ENCODE results near the gene ABLIM2.

ABLIM2 gene

GRCh38 chr4:8080754-8081065 lies 77.9 kb downstream of the ABLIM2 start:
- Histone ChIP-seq H3K27ac (ENCODE audit: low read length) (no peak overlapping the region), H3K9me2 (replicated peaks; ENCODE audit: insufficient read depth, low read length) (no peaks in the 10 kb centered on the region), H3K27me3 (replicated peaks; ENCODE audit: insufficient read depth, low read length) (peaks cover 92% of the 10 kb centered on the region), H3K36me3 (replicated peaks; ENCODE audit: insufficient read depth, low read length) (no peaks in the 10 kb centered on the region), H3K4me2 (ENCODE audit: low read depth, low read length) (no peak overlapping the region), H3K4me1 (ENCODE audit: low read length) (no peaks in the 10 kb centered on the region), H4K20me1 (ENCODE audit: insufficient read depth, low read length) (no peaks in the 10 kb centered on the region), H3K79me2 (ENCODE audit: low read length) (no peaks in the 10 kb centered on the region), H3K4me3 (ENCODE audit: low read length) (no peak overlapping the region), H3K9ac (ENCODE audit: low read length) (no peak overlapping the region), H3K9me3 (replicated peaks; ENCODE audit: insufficient read depth, low read length) (no peaks in the 10 kb centered on the region), H2AFZ (ENCODE audit: low read length) (no peak overlapping the region), H3F3A (ENCODE audit: insufficient read depth, low read length) (no peaks in the 10 kb centered on the region)
- no peak for TF ChIP-seq EZH2 (optimal IDR thresholded peaks at IDR 0.05; ENCODE audit: low read depth, low read length)
- TF ChIP-seq CTCF (IDR thresholded peaks at IDR 0.05; ENCODE audit: low read length), result no peak
- no peak for TF ChIP-seq EZH2phosphoT487 (IDR thresholded peaks at IDR 0.05; ENCODE audit: low read length)
- DNase-seq, result no peak

- H3F3A ChIP-seq (ENCODE audit: insufficient read depth, low read length), result no peaks in the 10 kb centered on the region
- no peaks in the 10 kb centered on the region for H3K36me3 ChIP-seq (replicated peaks; ENCODE audit: insufficient read depth, low read length)
- no peak overlapping the region for H2AFZ ChIP-seq (ENCODE audit: low read length)
- H3K79me2 ChIP-seq (ENCODE audit: low read length), result no peaks in the 10 kb centered on the region
- DNase-seq, result no peak
- TF ChIP-seq CTCF (IDR thresholded peaks at IDR 0.05; ENCODE audit: low read length), result no peak
- no peak for TF ChIP-seq EZH2 (optimal IDR thresholded peaks at IDR 0.05; ENCODE audit: low read depth, low read length)
- no peak for TF ChIP-seq EZH2phosphoT487 (IDR thresholded peaks at IDR 0.05; ENCODE audit: low read length)
- H3K9me2 ChIP-seq (replicated peaks; ENCODE audit: insufficient read depth, low read length), result no peaks in the 10 kb centered on the region
- H3K27me3 ChIP-seq (replicated peaks; ENCODE audit: insufficient read depth, low read length), result peaks cover 92% of the 10 kb centered on the region
- no peaks in the 10 kb centered on the region for H4K20me1 ChIP-seq (ENCODE audit: insufficient read depth, low read length)
- no peak overlapping the region for H3K4me3 ChIP-seq (ENCODE audit: low read length)
- H3K27ac ChIP-seq (ENCODE audit: low read length), result no peak overlapping the region
- H3K4me1 ChIP-seq (ENCODE audit: low read length), result no peaks in the 10 kb centered on the region
- H3K9ac ChIP-seq (ENCODE audit: low read length), result no peak overlapping the region
- no peak overlapping the region for H3K4me2 ChIP-seq (ENCODE audit: low read depth, low read length)
- H3K9me3 ChIP-seq (replicated peaks; ENCODE audit: insufficient read depth, low read length), result no peaks in the 10 kb centered on the region
Measured at GRCh38 chr4:8079916-8080753, 78.5 kb downstream of the ABLIM2 start.

- Histone ChIP-seq H3K9me3 (replicated peaks; ENCODE audit: insufficient read depth, low read length) (no peaks in the 10 kb centered on the region), H4K20me1 (ENCODE audit: insufficient read depth, low read length) (no peaks in the 10 kb centered on the region), H3F3A (ENCODE audit: insufficient read depth, low read length) (no peaks in the 10 kb centered on the region), H3K4me3 (ENCODE audit: low read length) (no peak overlapping the region), H3K4me1 (ENCODE audit: low read length) (no peaks in the 10 kb centered on the region), H3K9ac (ENCODE audit: low read length) (no peak overlapping the region), H3K27me3 (replicated peaks; ENCODE audit: insufficient read depth, low read length) (peaks cover 92% of the 10 kb centered on the region), H3K4me2 (ENCODE audit: low read depth, low read length) (no peak overlapping the region), H3K9me2 (replicated peaks; ENCODE audit: insufficient read depth, low read length) (no peaks in the 10 kb centered on the region), H3K79me2 (ENCODE audit: low read length) (no peaks in the 10 kb centered on the region), H3K36me3 (replicated peaks; ENCODE audit: insufficient read depth, low read length) (no peaks in the 10 kb centered on the region), H3K27ac (ENCODE audit: low read length) (no peak overlapping the region), H2AFZ (ENCODE audit: low read length) (no peak overlapping the region)
- DNase-seq, result no peak
- TF ChIP-seq CTCF (IDR thresholded peaks at IDR 0.05; ENCODE audit: low read length), result no peak
- no peak for TF ChIP-seq EZH2 (optimal IDR thresholded peaks at IDR 0.05; ENCODE audit: low read depth, low read length)
- no peak for TF ChIP-seq EZH2phosphoT487 (IDR thresholded peaks at IDR 0.05; ENCODE audit: low read length)
Measured at GRCh38 chr4:8079031-8079885, 79.4 kb downstream of the ABLIM2 start.
